Activated T-helper 1 cell treated with Interleukin-2 at 50 U/mL for 16 hours (primary cell): ENCODE data around the gene EFTUD2.
A peak's percentile ranks its signal among the peaks of the same experiment; 100 is the strongest.

Source experiments
- DNase-seq: peaks from one replicate; pipeline ENCODE4 v3.0.0-alpha.2; 2020; ENCODE audit warnings: low read depth

EFTUD2 gene

GRCh38 chr17:44887971-44888954 is 11.0 kb downstream of the EFTUD2 start:
- no peak for DNase-seq

- DNase-seq: no peak
Observed at GRCh38 chr17:44887016-44887415, 12.2 kb downstream of the EFTUD2 start.

- no peak for DNase-seq
Observed at GRCh38 chr17:44884941-44885340, 14.3 kb downstream of the EFTUD2 start.

- DNase-seq: no peak
Observed at GRCh38 chr17:44881145-44881544, 18.1 kb downstream of the EFTUD2 start.

- DNase-seq: no peak
Observed at GRCh38 chr17:44880062-44880461, 19.2 kb downstream of the EFTUD2 start.

- DNase-seq: no peak
Observed at GRCh38 chr17:44879376-44879775, 19.9 kb downstream of the EFTUD2 start.

- no peak for DNase-seq
Observed at GRCh38 chr17:44878627-44879221, 20.5 kb downstream of the EFTUD2 start.

- no peak for DNase-seq
Observed at GRCh38 chr17:44877121-44877520, 22.1 kb downstream of the EFTUD2 start.

GRCh38 chr17:44875761-44876160 is 23.5 kb downstream of the EFTUD2 start:
- no peak for DNase-seq

GRCh38 chr17:44872131-44872768 is 27.0 kb downstream of the EFTUD2 start:
- no peak for DNase-seq

- no peak for DNase-seq
Observed at GRCh38 chr17:44871556-44871955, 27.7 kb downstream of the EFTUD2 start.

- DNase-seq: no peak
Observed at GRCh38 chr17:44867841-44868240, 31.4 kb downstream of the EFTUD2 start.

GRCh38 chr17:44865931-44866330 is 33.3 kb downstream of the EFTUD2 start:
- DNase-seq: no peak

- DNase-seq: peak; percentile 37
Observed at GRCh38 chr17:44865231-44865660, 34.0 kb downstream of the EFTUD2 start.

GRCh38 chr17:44864831-44865230 is 34.4 kb downstream of the EFTUD2 start:
- no peak for DNase-seq

GRCh38 chr17:44863061-44863918 is 36.0 kb downstream of the EFTUD2 start:
- DNase-seq: no peak

GRCh38 chr17:44862278-44862914 is 36.8 kb downstream of the EFTUD2 start:
- DNase-seq: no peak

GRCh38 chr17:44859701-44860100 is 39.5 kb downstream of the EFTUD2 start:
- DNase-seq: no peak

GRCh38 chr17:44854192-44854591 is 45.1 kb downstream of the EFTUD2 start:
- DNase-seq: no peak

GRCh38 chr17:44850612-44851011 is 48.6 kb downstream of the EFTUD2 start:
- no peak for DNase-seq

GRCh38 chr17:44850025-44850424 is 49.2 kb downstream of the EFTUD2 start:
- DNase-seq: no peak
